Measurements from ENCODE around the gene RBM15B. TPM values are rescaled to one million over a fixed set of nuclear protein-coding genes. Genes with fewer than 3 reads are reported as not detected.

RBM15B gene
- total and polyA plus RNA-seq, 9 of the 15 experiments (the other 6 are each of a cell fraction or from before 2014, with no cell fraction given): 1.8 to 21.0 (median 10.5) TPM

GRCh38 chr3:51391075-51391565, at the start of gene RBM15B (continued):
- TF ChIP-seq, protein P1, sequence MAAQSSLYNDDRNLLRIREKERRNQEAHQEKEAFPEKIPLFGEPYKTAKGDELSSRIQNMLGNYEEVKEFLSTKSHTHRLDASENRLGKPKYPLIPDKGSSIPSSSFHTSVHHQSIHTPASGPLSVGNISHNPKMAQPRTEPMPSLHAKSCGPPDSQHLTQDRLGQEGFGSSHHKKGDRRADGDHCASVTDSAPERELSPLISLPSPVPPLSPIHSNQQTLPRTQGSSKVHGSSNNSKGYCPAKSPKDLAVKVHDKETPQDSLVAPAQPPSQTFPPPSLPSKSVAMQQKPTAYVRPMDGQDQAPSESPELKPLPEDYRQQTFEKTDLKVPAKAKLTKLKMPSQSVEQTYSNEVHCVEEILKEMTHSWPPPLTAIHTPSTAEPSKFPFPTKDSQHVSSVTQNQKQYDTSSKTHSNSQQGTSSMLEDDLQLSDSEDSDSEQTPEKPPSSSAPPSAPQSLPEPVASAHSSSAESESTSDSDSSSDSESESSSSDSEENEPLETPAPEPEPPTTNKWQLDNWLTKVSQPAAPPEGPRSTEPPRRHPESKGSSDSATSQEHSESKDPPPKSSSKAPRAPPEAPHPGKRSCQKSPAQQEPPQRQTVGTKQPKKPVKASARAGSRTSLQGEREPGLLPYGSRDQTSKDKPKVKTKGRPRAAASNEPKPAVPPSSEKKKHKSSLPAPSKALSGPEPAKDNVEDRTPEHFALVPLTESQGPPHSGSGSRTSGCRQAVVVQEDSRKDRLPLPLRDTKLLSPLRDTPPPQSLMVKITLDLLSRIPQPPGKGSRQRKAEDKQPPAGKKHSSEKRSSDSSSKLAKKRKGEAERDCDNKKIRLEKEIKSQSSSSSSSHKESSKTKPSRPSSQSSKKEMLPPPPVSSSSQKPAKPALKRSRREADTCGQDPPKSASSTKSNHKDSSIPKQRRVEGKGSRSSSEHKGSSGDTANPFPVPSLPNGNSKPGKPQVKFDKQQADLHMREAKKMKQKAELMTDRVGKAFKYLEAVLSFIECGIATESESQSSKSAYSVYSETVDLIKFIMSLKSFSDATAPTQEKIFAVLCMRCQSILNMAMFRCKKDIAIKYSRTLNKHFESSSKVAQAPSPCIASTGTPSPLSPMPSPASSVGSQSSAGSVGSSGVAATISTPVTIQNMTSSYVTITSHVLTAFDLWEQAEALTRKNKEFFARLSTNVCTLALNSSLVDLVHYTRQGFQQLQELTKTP (IDR thresholded peaks at IDR 0.05; ENCODE audit: low read depth in 1 of 2, partially characterized antibody in 2 of 2): no peak
- no peak for TF ChIP-seq NR2F6 (CRISPR knock-in tag; IDR thresholded peaks at IDR 0.05)
- TF ChIP-seq BRD9 (IDR thresholded peaks at IDR 0.05; ENCODE audit: low read depth, partially characterized antibody): no peak
- no peak for TF ChIP-seq ZSCAN32 (CRISPR knock-in tag; IDR thresholded peaks at IDR 0.05)
- no peak for TF ChIP-seq ZNF146 (CRISPR knock-in tag; IDR thresholded peaks at IDR 0.05; ENCODE audit: unreplicated experiment)
- no peak for TF ChIP-seq ZBTB1 (CRISPR knock-in tag; IDR thresholded peaks at IDR 0.05; ENCODE audit: borderline replicate concordance, low read depth)
- TF ChIP-seq, protein P2, sequence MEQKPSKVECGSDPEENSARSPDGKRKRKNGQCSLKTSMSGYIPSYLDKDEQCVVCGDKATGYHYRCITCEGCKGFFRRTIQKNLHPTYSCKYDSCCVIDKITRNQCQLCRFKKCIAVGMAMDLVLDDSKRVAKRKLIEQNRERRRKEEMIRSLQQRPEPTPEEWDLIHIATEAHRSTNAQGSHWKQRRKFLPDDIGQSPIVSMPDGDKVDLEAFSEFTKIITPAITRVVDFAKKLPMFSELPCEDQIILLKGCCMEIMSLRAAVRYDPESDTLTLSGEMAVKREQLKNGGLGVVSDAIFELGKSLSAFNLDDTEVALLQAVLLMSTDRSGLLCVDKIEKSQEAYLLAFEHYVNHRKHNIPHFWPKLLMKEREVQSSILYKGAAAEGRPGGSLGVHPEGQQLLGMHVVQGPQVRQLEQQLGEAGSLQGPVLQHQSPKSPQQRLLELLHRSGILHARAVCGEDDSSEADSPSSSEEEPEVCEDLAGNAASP (IDR thresholded peaks at IDR 0.05): no peak
- TF ChIP-seq KDM2B (CRISPR knock-in tag; IDR thresholded peaks at IDR 0.05): no peak
- TF ChIP-seq PBX2 (CRISPR knock-in tag; IDR thresholded peaks at IDR 0.05; ENCODE audit: low read depth): no peak
- no peak for TF ChIP-seq PBX2 (tag; conservative IDR thresholded peaks at IDR 0.05; ENCODE audit: low read depth)
- TF ChIP-seq ZNF282 (CRISPR knock-in tag; IDR thresholded peaks at IDR 0.05): no peak
- TF ChIP-seq, protein P3, sequence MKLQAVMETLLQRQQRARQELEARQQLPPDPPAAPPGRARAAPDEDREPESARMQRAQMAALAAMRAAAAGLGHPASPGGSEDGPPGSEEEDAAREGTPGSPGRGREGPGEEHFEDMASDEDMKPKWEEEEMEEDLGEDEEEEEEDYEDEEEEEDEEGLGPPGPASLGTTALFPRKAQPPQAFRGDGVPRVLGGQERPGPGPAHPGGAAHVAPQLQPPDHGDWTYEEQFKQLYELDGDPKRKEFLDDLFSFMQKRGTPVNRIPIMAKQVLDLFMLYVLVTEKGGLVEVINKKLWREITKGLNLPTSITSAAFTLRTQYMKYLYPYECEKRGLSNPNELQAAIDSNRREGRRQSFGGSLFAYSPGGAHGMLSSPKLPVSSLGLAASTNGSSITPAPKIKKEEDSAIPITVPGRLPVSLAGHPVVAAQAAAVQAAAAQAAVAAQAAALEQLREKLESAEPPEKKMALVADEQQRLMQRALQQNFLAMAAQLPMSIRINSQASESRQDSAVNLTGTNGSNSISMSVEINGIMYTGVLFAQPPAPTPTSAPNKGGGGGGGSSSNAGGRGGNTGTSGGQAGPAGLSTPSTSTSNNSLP (IDR thresholded peaks at IDR 0.05; ENCODE audit: borderline replicate concordance, low read depth, low read length): no peak
- TF ChIP-seq TOE1 (IDR thresholded peaks at IDR 0.05; ENCODE audit: borderline replicate concordance): peak; percentile 71; the same call in 1 of the 2 replicates
- no peak for TF ChIP-seq TOE1 (CRISPR knock-in tag; IDR thresholded peaks at IDR 0.05; ENCODE audit: borderline replicate concordance, low read depth)
- TF ChIP-seq NONO (IDR thresholded peaks at IDR 0.05; ENCODE audit: low read depth in 2 of 2, low read length in 1 of 2): 0 out of 4 replicates have a peak, but pooled peaks have one; percentile 13 to 47
- no peak for TF ChIP-seq PML (IDR thresholded peaks at IDR 0.05; ENCODE audit: low read length)
- TF ChIP-seq ZEB2 (IDR thresholded peaks at IDR 0.05): no peak
- TF ChIP-seq TCF7L2 (IDR thresholded peaks at IDR 0.05; ENCODE audit: low read depth, low read length): no peak
- TF ChIP-seq XRCC5 (IDR thresholded peaks at IDR 0.05; ENCODE audit: low read depth, low read length): peak; percentile 83; the same call in 1 of the 2 replicates
- no peak for TF ChIP-seq YBX1 (IDR thresholded peaks at IDR 0.05)

Data from K562 (cell line).